ENCODE data around the gene MARCHF10. TPM values are rescaled to one million over a fixed set of nuclear protein-coding genes. Genes with fewer than 3 reads are reported as not detected.

The MARCHF10 gene
- total RNA-seq, 2 experiments from 2014 or later = not detected

GRCh38 chr17:62678214-62678919 lies 129.7 kb downstream of the MARCHF10 start:
- Histone ChIP-seq H3K36me3 (ENCODE audit: insufficient read depth, low read length) (no peaks in the 10 kb centered on the region), H3K9me3 (ENCODE audit: control insufficient read depth in 1 of 2, insufficient read depth in 1 of 2, low read length in 2 of 2) (no peaks in the 10 kb centered on the region), H3K27ac (ENCODE audit: low read depth in 1 of 2, low read length in 2 of 2) (no peak overlapping the region), H3K4me3 (ENCODE audit: low read length) (no peak overlapping the region), H3K4me1 (ENCODE audit: insufficient read depth, low read length) (no peaks in the 10 kb centered on the region), H3K27me3 (ENCODE audit: control insufficient read depth in 1 of 2, insufficient read depth in 2 of 2, low read length in 2 of 2) (no peaks in the 10 kb centered on the region)
- no peaks in the 10 kb centered on the region for H3K27me3 Mint-ChIP-seq
- no peak for ATAC-seq (ENCODE audit: poor library complexity)
- H3K4me1 Mint-ChIP-seq (ENCODE audit: low read depth) = no peaks in the 10 kb centered on the region
- no peak for DNase-seq
- TF ChIP-seq, protein P1, sequence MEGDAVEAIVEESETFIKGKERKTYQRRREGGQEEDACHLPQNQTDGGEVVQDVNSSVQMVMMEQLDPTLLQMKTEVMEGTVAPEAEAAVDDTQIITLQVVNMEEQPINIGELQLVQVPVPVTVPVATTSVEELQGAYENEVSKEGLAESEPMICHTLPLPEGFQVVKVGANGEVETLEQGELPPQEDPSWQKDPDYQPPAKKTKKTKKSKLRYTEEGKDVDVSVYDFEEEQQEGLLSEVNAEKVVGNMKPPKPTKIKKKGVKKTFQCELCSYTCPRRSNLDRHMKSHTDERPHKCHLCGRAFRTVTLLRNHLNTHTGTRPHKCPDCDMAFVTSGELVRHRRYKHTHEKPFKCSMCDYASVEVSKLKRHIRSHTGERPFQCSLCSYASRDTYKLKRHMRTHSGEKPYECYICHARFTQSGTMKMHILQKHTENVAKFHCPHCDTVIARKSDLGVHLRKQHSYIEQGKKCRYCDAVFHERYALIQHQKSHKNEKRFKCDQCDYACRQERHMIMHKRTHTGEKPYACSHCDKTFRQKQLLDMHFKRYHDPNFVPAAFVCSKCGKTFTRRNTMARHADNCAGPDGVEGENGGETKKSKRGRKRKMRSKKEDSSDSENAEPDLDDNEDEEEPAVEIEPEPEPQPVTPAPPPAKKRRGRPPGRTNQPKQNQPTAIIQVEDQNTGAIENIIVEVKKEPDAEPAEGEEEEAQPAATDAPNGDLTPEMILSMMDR (IDR thresholded peaks at IDR 0.05) = no peak
- H3K9me3 Mint-ChIP-seq = no peaks in the 10 kb centered on the region
- intact Hi-C loops (cut with DNase I, micrococcal nuclease) = no loop called here
- CTCF ChIA-PET = no interaction called here
- no peak overlapping the region for H3K27ac Mint-ChIP-seq
- H3K4me3 Mint-ChIP-seq = no peak overlapping the region
- POLR2A ChIA-PET = no interaction called here
- no peaks in the 10 kb centered on the region for H3K36me3 Mint-ChIP-seq (ENCODE audit: low read depth)

GRCh38 chr17:62676952-62677596 lies 131.0 kb downstream of the MARCHF10 start:
- Histone ChIP-seq H3K27me3 (ENCODE audit: control insufficient read depth in 1 of 2, insufficient read depth in 2 of 2, low read length in 2 of 2) (no peaks in the 10 kb centered on the region), H3K4me3 (ENCODE audit: low read length) (no peak overlapping the region), H3K9me3 (ENCODE audit: control insufficient read depth in 1 of 2, insufficient read depth in 1 of 2, low read length in 2 of 2) (no peaks in the 10 kb centered on the region), H3K36me3 (ENCODE audit: insufficient read depth, low read length) (no peaks in the 10 kb centered on the region), H3K4me1 (ENCODE audit: insufficient read depth, low read length) (no peaks in the 10 kb centered on the region), H3K27ac (ENCODE audit: low read depth in 1 of 2, low read length in 2 of 2) (no peak overlapping the region)
- ChIA-PET POLR2A (no interaction called here), CTCF (no interaction called here)
- H3K9me3 Mint-ChIP-seq = no peaks in the 10 kb centered on the region
- H3K4me1 Mint-ChIP-seq (ENCODE audit: low read depth) = no peaks in the 10 kb centered on the region
- H3K36me3 Mint-ChIP-seq (ENCODE audit: low read depth) = no peaks in the 10 kb centered on the region
- H3K27ac Mint-ChIP-seq = no peak overlapping the region
- TF ChIP-seq, protein P1 (IDR thresholded peaks at IDR 0.05) = no peak
- ATAC-seq (ENCODE audit: poor library complexity) = no peak
- no peaks in the 10 kb centered on the region for H3K27me3 Mint-ChIP-seq
- H3K4me3 Mint-ChIP-seq = no peak overlapping the region
- DNase-seq = no peak
- intact Hi-C loops (cut with DNase I, micrococcal nuclease) = no loop called here

DNA sequence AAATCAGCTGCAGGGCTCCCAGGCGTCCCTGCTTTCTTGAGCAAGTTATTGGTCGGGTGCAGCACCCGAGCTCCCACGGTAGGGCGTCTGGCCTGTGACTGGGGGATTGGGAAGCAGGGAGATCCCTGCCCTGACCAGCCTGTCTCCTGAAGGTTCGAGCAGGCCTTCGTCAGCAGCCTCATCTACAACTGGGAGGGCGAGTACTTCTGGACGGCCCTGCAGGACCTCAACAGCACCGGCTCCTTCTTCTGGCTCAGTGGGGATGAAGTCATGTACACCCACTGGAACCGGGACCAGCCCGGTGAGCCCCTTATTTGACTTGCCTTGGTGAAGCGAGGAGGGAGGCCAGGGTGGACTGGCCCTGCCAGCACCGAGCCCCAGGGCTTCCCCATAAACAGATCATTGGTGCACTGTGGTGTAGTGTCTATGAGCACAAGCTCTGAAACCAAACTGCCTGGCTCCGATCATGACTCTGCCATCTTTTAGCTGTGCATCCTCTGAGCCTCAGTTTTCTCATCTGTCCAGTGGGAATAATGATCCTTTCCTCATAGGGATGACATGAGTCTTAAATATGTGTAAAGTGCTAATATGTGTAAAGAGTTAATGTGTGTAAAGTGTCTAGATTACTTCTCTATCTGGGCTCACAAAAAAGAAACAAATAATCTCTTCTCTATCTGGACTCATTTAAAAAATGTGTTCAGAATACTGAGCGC lies 131.7 kb downstream of the MARCHF10 start:
- intact Hi-C loops (cut with DNase I, micrococcal nuclease) = no loop called here
- ATAC-seq (ENCODE audit: poor library complexity) = no peak
- DNase-seq = no peak

More for the DNA sequence above, 131.7 kb downstream of the MARCHF10 start:
- H3K4me3 ChIP-seq (ENCODE audit: low read length) = no peak overlapping the region
- H3K36me3 Mint-ChIP-seq (ENCODE audit: low read depth) = no peaks in the 10 kb centered on the region
- no peaks in the 10 kb centered on the region for H3K27me3 ChIP-seq (ENCODE audit: control insufficient read depth in 1 of 2, insufficient read depth in 2 of 2, low read length in 2 of 2)
- no peaks in the 10 kb centered on the region for H3K36me3 ChIP-seq (ENCODE audit: insufficient read depth, low read length)
- no peaks in the 10 kb centered on the region for H3K4me1 ChIP-seq (ENCODE audit: insufficient read depth, low read length)
- ChIA-PET CTCF (no interaction called here), POLR2A (no interaction called here)
- no peaks in the 10 kb centered on the region for H3K4me1 Mint-ChIP-seq (ENCODE audit: low read depth)
- H3K27me3 Mint-ChIP-seq = no peaks in the 10 kb centered on the region
- no peak overlapping the region for H3K27ac Mint-ChIP-seq
- no peaks in the 10 kb centered on the region for H3K9me3 ChIP-seq (ENCODE audit: control insufficient read depth in 1 of 2, insufficient read depth in 1 of 2, low read length in 2 of 2)
- TF ChIP-seq, protein P1 (IDR thresholded peaks at IDR 0.05) = no peak
- no peak overlapping the region for H3K4me3 Mint-ChIP-seq
- no peaks in the 10 kb centered on the region for H3K9me3 Mint-ChIP-seq
- H3K27ac ChIP-seq (ENCODE audit: low read depth in 1 of 2, low read length in 2 of 2) = no peak overlapping the region
